OCI-LY7 (cell line): ENCODE measurements around the gene NWD2. TPM values are rescaled to one million over a fixed set of nuclear protein-coding genes. Genes with fewer than 3 reads are reported as not detected.

Experiments
- BruUV-seq: library from RNA; stranded (reverse); fragments of 400-500 nt; replicated peaks from 2 replicates; lab custom pipeline; 2021; lab: Mats Ljungman, UMichigan
- CTCF ChIA-PET: fragments of 300-600 bp; sonication (Branson Sonifier 250); formaldehyde crosslinking; loops from one replicate; lab custom pipeline; 2022; ENCODE audit warnings: antibody characterized with exemption; ENCODE audit not compliant: unreplicated experiment; lab: Charles Lee
- POLR2A ChIA-PET: fragments of 300-600 bp; sonication (Branson Sonifier 250); formaldehyde crosslinking; loops from one replicate; lab custom pipeline; 2022; ENCODE audit warnings: antibody characterized with exemption; lab: Charles Lee
- DNase-seq: peaks from one replicate; pipeline ENCODE4 v3.0.0-alpha.2; 2015; ENCODE audit warnings: low spot score
- H2AFZ ChIP-seq: fragments of 200-600 bp; sonication (generic), shearing (Covaris generic); 2 replicates; pipeline ENCODE4 v1.6.1; 2014; ENCODE audit warnings: mild to moderate bottlenecking, antibody characterized with exemption, low read length, moderate library complexity
- H3K27ac ChIP-seq: fragments of 200-600 bp; sonication (generic); 2 replicates; pipeline ENCODE4 v1.5.1; 2014; ENCODE audit warnings: mixed run types, low read depth, mild to moderate bottlenecking, moderate library complexity, low read length, inconsistent platforms; ENCODE audit not compliant: poor library complexity, severe bottlenecking
- H3K36me3 ChIP-seq: fragments of 200-600 bp; sonication (generic); 2 replicates; pipeline ENCODE4 v1.6.1; 2014; ENCODE audit warnings: mild to moderate bottlenecking, antibody characterized with exemption, low read length, moderate library complexity, mixed read lengths; ENCODE audit not compliant: insufficient read depth
- H3K4me1 ChIP-seq: fragments of 200-600 bp; sonication (generic); 2 replicates; pipeline ENCODE4 v1.5.1; 2014; ENCODE audit warnings: mild to moderate bottlenecking, low read length; ENCODE audit not compliant: insufficient read depth, poor library complexity, severe bottlenecking
- H3K4me2 ChIP-seq: fragments of 200-600 bp; sonication (generic); 2 replicates; pipeline ENCODE4 v1.6.1; 2014; ENCODE audit warnings: mild to moderate bottlenecking, low read length
- H3K4me3 ChIP-seq: fragments of 200-600 bp; sonication (generic); 2 replicates; pipeline ENCODE4 v1.5.1; 2014; ENCODE audit warnings: mild to moderate bottlenecking, low read depth, low read length; ENCODE audit not compliant: poor library complexity, severe bottlenecking
- H3K79me2 ChIP-seq: fragments of 200-600 bp; sonication (generic); 2 replicates; pipeline ENCODE4 v1.6.1; 2016; ENCODE audit warnings: low read depth, mild to moderate bottlenecking, low read length, moderate library complexity, mixed read lengths; ENCODE audit not compliant: insufficient read depth
- H3K9me2 ChIP-seq: fragments of 200-600 bp; sonication (generic); 2 replicates; pipeline ENCODE4 v1.6.1; 2016; ENCODE audit warnings: mild to moderate bottlenecking, low read length, mixed read lengths; ENCODE audit not compliant: insufficient read depth
- H3K9me3 ChIP-seq: fragments of 200-600 bp; sonication (generic); 2 replicates; pipeline ENCODE4 v1.6.1; 2014; ENCODE audit warnings: mild to moderate bottlenecking, mixed run types, low read length, mixed read lengths
- H4K20me1 ChIP-seq: fragments of 200-600 bp; sonication (generic); 2 replicates; pipeline ENCODE4 v1.6.1; 2014; ENCODE audit warnings: mild to moderate bottlenecking, antibody characterized with exemption, low read length, moderate library complexity, mixed read lengths; ENCODE audit not compliant: insufficient read depth
- EZH2phosphoT487 ChIP-seq: fragments of 200-600 bp; sonication (generic); IDR thresholded peaks from 2 replicates; pipeline ENCODE4 v1.6.1; 2018; ENCODE audit warnings: low read depth, borderline replicate concordance, mild to moderate bottlenecking, mixed run types, antibody characterized with exemption, low read length, moderate library complexity, mixed read lengths
- intact Hi-C: fragments of 100-400 bp; cut with micrococcal nuclease; formaldehyde crosslinking; loops from one replicate; pipeline ENCODE4 v1.10.0; 2022; ENCODE audit not compliant: unreplicated experiment
- total RNA-seq, 2 experiments: library from RNA; depleted of rRNA in 1 of 2; stranded (reverse); fragments of >200 nt in 1 of 2; shearing (Covaris generic) in 1 of 2; gene quantifications; 2 replicates each; pipeline ENCODE4 v1.2.3, GENCODE V29; 2014 to 2022
- TF ChIP-seq, protein P1 (sequence below): fragments of 200-600 bp; sonication (generic); conservative IDR thresholded peaks from 2 replicates; pipeline ENCODE4 v1.5.1; 2014; ENCODE audit warnings: mild to moderate bottlenecking, antibody characterized with exemption, low read length, moderate library complexity, mixed read lengths

Gene NWD2
- total RNA-seq, 2 experiments from 2014 or later, result not detected

DNA sequence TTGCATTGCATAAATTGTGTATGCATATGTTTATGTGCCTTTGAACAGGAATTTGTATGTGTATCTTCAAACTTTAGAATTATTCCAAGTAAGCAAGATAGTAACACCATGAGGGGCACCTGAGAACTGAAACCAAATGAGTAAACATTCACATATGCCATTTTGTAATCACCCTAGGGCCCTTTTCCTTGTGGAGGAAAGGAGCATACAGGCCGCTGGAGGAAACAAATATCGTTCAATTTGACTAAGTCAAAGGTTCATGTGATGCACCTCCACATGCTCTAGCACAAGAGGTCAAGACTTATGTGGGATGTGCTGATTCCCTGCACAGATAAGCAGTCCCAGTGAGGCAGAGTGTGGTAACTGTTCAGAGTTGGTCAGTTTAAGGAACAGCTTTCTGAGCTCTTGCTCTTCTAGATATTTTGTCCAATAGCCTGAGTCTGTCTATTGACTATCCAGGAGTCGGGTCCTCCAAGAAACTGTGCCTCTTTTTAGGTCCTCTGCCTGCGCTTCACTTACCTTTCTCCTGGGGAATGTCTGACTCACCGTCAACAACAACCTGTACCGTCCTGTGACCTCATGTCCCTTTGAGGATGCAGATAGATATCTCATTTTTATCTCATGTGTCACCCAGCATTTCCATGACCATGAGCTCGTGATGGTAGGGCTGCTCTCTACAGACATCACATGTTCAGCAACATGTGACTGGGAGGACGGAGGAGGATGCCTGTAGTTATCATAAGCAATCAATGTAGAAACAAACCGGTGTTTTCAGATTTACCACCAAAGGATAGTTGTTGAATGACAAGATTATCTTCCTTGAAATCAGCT lies 196.9 kb downstream of the NWD2 start:
- intact Hi-C loops, result no loop called here
- no peaks in the 10 kb centered on the region for H3K9me3 ChIP-seq
- H2AFZ ChIP-seq, result no peak overlapping the region
- POLR2A ChIA-PET, result interaction anchor here (0.6 to 0.9 kb wide), 3 partner anchors 15 to 739 kb away, joined by 3 to 4 read pairs (median 3); no protein-coding TSS in a partner anchor
- no peaks in the 10 kb centered on the region for H3K79me2 ChIP-seq
- no peaks in the 10 kb centered on the region for H3K9me2 ChIP-seq
- TF ChIP-seq, protein P1, sequence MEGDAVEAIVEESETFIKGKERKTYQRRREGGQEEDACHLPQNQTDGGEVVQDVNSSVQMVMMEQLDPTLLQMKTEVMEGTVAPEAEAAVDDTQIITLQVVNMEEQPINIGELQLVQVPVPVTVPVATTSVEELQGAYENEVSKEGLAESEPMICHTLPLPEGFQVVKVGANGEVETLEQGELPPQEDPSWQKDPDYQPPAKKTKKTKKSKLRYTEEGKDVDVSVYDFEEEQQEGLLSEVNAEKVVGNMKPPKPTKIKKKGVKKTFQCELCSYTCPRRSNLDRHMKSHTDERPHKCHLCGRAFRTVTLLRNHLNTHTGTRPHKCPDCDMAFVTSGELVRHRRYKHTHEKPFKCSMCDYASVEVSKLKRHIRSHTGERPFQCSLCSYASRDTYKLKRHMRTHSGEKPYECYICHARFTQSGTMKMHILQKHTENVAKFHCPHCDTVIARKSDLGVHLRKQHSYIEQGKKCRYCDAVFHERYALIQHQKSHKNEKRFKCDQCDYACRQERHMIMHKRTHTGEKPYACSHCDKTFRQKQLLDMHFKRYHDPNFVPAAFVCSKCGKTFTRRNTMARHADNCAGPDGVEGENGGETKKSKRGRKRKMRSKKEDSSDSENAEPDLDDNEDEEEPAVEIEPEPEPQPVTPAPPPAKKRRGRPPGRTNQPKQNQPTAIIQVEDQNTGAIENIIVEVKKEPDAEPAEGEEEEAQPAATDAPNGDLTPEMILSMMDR, result no peak
- TF ChIP-seq EZH2phosphoT487, result no peak
- no peak overlapping the region for H3K27ac ChIP-seq
- CTCF ChIA-PET, result no interaction called here
- no peak overlapping the region for H3K4me3 ChIP-seq
- no peaks in the 10 kb centered on the region for H4K20me1 ChIP-seq
- no peaks in the 10 kb centered on the region for H3K4me1 ChIP-seq
- DNase-seq, result no peak
- H3K4me2 ChIP-seq, result no peak overlapping the region
- H3K36me3 ChIP-seq, result no peaks in the 10 kb centered on the region
- BruUV-seq, result no TSS peak

DNA sequence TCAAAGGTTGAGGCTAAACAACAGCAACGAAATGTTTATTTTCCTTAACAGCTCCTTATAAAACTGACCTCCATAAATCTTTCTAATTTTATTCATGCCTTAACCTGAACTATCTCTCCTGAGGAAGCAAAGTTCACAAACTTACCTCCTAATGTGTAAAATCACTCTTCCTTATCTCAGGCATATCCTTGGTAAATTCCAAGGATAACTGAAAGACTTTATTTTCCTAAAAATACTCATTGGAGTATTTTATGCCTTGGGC lies 197.4 kb downstream of the NWD2 start:
- H3K36me3 ChIP-seq, result no peaks in the 10 kb centered on the region
- H3K4me2 ChIP-seq, result no peak overlapping the region
- H3K4me3 ChIP-seq, result no peak overlapping the region
- no peaks in the 10 kb centered on the region for H3K9me2 ChIP-seq
- H2AFZ ChIP-seq, result no peak overlapping the region
- H3K27ac ChIP-seq, result no peak overlapping the region
- DNase-seq, result no peak
- H3K4me1 ChIP-seq, result no peaks in the 10 kb centered on the region
- H3K79me2 ChIP-seq, result no peaks in the 10 kb centered on the region
- ChIA-PET CTCF (no interaction called here), POLR2A (interaction anchor here (0.9 kb wide), 1 partner anchor 16 kb away, joined by 3 read pairs; no protein-coding TSS in a partner anchor)
- TF ChIP-seq, protein P1, result no peak
- no peak for TF ChIP-seq EZH2phosphoT487
- no peaks in the 10 kb centered on the region for H4K20me1 ChIP-seq
- intact Hi-C loops, result no loop called here
- no TSS peak for BruUV-seq
- no peaks in the 10 kb centered on the region for H3K9me3 ChIP-seq

DNA sequence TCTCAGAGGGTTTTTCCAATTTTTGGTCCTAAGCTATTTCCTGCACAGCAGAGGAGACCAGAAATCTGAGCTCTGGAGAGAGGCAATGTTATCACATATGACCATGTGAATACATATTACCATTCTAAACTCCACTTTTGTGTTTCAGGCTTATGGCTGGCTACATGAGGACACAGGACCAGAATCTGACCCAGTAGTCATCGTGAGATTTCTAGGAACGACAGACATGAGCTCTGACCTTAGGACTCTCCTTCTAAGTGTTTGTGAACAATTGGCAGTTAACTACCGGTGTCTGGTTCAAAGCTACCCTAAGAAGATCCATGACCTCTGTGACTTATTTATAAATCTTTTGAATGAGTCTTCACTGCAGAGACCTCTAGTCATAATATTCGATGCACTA lies 198.6 kb downstream of the NWD2 start:
- H3K9me3 ChIP-seq, result no peaks in the 10 kb centered on the region

More for the DNA sequence above, 198.6 kb downstream of the NWD2 start:
- no peak for TF ChIP-seq EZH2phosphoT487
- TF ChIP-seq, protein P1, result no peak
- Histone ChIP-seq H3K4me2 (no peak overlapping the region), H4K20me1 (no peaks in the 10 kb centered on the region), H3K9me2 (no peaks in the 10 kb centered on the region), H3K79me2 (no peaks in the 10 kb centered on the region), H3K4me1 (no peaks in the 10 kb centered on the region), H3K4me3 (no peak overlapping the region), H3K27ac (no peak overlapping the region), H2AFZ (no peak overlapping the region), H3K36me3 (no peaks in the 10 kb centered on the region)
- CTCF ChIA-PET, result no interaction called here
- intact Hi-C loops, result no loop called here
- no TSS peak for BruUV-seq
- POLR2A ChIA-PET, result interaction anchor here (1.0 to 1.4 kb wide), 2 partner anchors 9 to 15 kb away, joined by 4 read pairs; no protein-coding TSS in a partner anchor
- DNase-seq, result no peak
